Ovary (tissue), 3 donors: ENCODE data around the gene FRY.

ENCODE experiments used
- CTCF ChIP-seq, 3 donors: fragments of 450-650 bp in 2 of 3; fragments of 200-600 bp in 1 of 3; IDR thresholded peaks; one replicate each; pipeline versions ENCODE4 v1.5.1 to v1.8.0; 2016 to 2022; ENCODE audit warnings: antibody characterized with exemption in 3 of 3, mild to moderate bottlenecking in 1 of 3
- POLR2A ChIP-seq: fragments of 450-650 bp; IDR thresholded peaks from one replicate; pipeline ENCODE4 v1.6.1; 2017; ENCODE audit warnings: antibody characterized with exemption, mild to moderate bottlenecking, moderate library complexity
- donor health status: DM: no; HTN: no; CAD: no.

- TF ChIP-seq POLR2A (no peak), CTCF (IDR thresholded peaks at IDR 0.05) (no peak)
These were observed 15.5 kb downstream of the FRY start for GRCh38 chr13:32047088-32047487.
